Heart left ventricle (tissue), 16 donors: ENCODE data around the gene LYPLA2. TPM values are rescaled to one million over a fixed set of nuclear protein-coding genes. Genes with fewer than 3 reads are reported as not detected.

Experiments used
- ATAC-seq, 4 donors: fragments of 200-7000 bp; cut with Tn5 transposase; one replicate each; pipeline ENCODE4 v1.9.1; 2020 to 2022; ENCODE audit warnings: moderate library complexity in 4 of 4, mild to moderate bottlenecking in 3 of 4, moderate number of reproducible peaks in 1 of 4
- DNase-seq, 5 donors: peaks; one replicate each; pipeline ENCODE4 v3.0.0-alpha.2; 2020
- H3K27ac ChIP-seq, 12 donors: fragments of 200-600 bp; sonication (generic) in 4 of 12; one replicate each; pipeline versions ENCODE4 v1.5.0 to v1.8.0; 2016 to 2022; ENCODE audit warnings: mild to moderate bottlenecking in 2 of 12
- H3K27me3 ChIP-seq, 9 donors: fragments of 200-600 bp; sonication (generic) in 2 of 9; one replicate each; pipeline versions ENCODE4 v1.5.1 to v1.8.0; 2016 to 2022; ENCODE audit warnings: mild to moderate bottlenecking in 3 of 9
- H3K36me3 ChIP-seq, 9 donors: fragments of 200-600 bp; sonication (generic) in 2 of 9; one replicate each; pipeline versions ENCODE4 v1.5.0 to v1.8.0; 2018 to 2022; ENCODE audit warnings: mild to moderate bottlenecking in 2 of 9
- H3K4me1 ChIP-seq, 12 donors: fragments of 200-600 bp; sonication (generic) in 4 of 12; one replicate each; pipeline versions ENCODE4 v1.5.0 to v1.8.0; 2016 to 2022; ENCODE audit warnings: mild to moderate bottlenecking in 3 of 12
- H3K4me3 ChIP-seq, 12 donors: fragments of 200-600 bp; sonication (generic) in 4 of 12; one replicate each; pipeline versions ENCODE4 v1.5.0 to v1.8.0; 2017 to 2022; ENCODE audit warnings: mild to moderate bottlenecking in 9 of 12, moderate library complexity in 4 of 12
- H3K9me3 ChIP-seq, 12 donors: fragments of 200-600 bp; sonication (generic) in 4 of 12; one replicate each; pipeline versions ENCODE4 v1.5.0 to v1.8.0; 2016 to 2022; ENCODE audit warnings: mild to moderate bottlenecking in 1 of 12
- POLR2A ChIP-seq, 2 donors: fragments of 450-650 bp; IDR thresholded peaks; one replicate each; pipeline ENCODE4 v1.6.1; 2017; ENCODE audit warnings: antibody characterized with exemption in 2 of 2, mild to moderate bottlenecking in 2 of 2, moderate library complexity in 2 of 2
- WGBS, 4 donors: extraction: QIAGEN DNeasy Blood & Tissue Kit in 2 of 4; methylation state at CpG; one replicate each; pipeline versions ENCODE4 v1.1.5 to v1.1.7; 2013 to 2018; 5-methylcytosine and 5-hydroxymethylcytosine counted together
- intact Hi-C, 10 donors: fragments of 100-400 bp; cut with DNase I; formaldehyde crosslinking; loops; one replicate each; pipeline versions ENCODE4 v1.11.1 to v1.14.2; 2022
- polyA plus RNA-seq, 2 donors: library from polyadenylated mRNA; stranded (reverse); fragments of 200-250 nt; gene quantifications; one replicate each; pipeline ENCODE4 v1.2.3, GENCODE V29; 2013
- total RNA-seq, 9 donors: library from RNA; depleted of rRNA in 2 of 9; stranded (reverse); fragments of >200 nt in 2 of 9; fragmentation: NEBNext Ultra II Directional in 3 of 9; extraction: Animal tissue kit (Norgen Biotek cat#: 25700) in 3 of 9; gene quantifications; one replicate each; pipeline versions ENCODE4 v1.1.0 to v1.2.4, GENCODE V29; 2016 to 2023
- TF ChIP-seq, protein P1 (sequence below), 12 donors: fragments of 200-600 bp; sonication (generic) in 4 of 12; IDR thresholded peaks; one replicate each; pipeline versions ENCODE4 v1.5.0 to v1.8.0; 2018 to 2022; ENCODE audit warnings: antibody characterized with exemption in 12 of 12, mild to moderate bottlenecking in 5 of 12
- donor health status: ischemic (EF 13 %, LVEDD 7.1; RV severe dilation, severe dysfunction).
- donor health status: healthy with polysubstance abuse.
- donor health status: DM: no; HTN: yes; CAD: no.
- donor health status: DM: no; HTN: no; CAD: no.
- donor health status: ischemic (EF 25% LVEDD 6.9; RV normal size, moderate dysfunction).
- donor health status: ischemic (EF 25% LVEDD 5.7; RV mildly dilated, moderate dysfunction).
- donor health status: healthy.
- donor health status: DM: yes; HTN: yes; CAD: no.
- donor health status: ischemic (EF 35%, LVEDD 5.7; RV mildly dilated, moderate dysfunction).
- donor health status: nonischemic (EF 11% LVEDD 7.7; RV severe dilation, severe dysfunction).
- donor health status: DM: yes; HTN: yes; CAD: no.
- donor health status: PGD.
- donor health status: ischemic (EF 29% LVEDD 5.4; RV normal size, mild dysfunction).
- donor health status: nonischemic (EF 23%, LVEDD 6.1; RV moderate dilation, normal function).

LYPLA2 gene
- total and polyA plus RNA-seq, 11 donors: 22.2 to 63.3 (median 29.5) TPM

DNA sequence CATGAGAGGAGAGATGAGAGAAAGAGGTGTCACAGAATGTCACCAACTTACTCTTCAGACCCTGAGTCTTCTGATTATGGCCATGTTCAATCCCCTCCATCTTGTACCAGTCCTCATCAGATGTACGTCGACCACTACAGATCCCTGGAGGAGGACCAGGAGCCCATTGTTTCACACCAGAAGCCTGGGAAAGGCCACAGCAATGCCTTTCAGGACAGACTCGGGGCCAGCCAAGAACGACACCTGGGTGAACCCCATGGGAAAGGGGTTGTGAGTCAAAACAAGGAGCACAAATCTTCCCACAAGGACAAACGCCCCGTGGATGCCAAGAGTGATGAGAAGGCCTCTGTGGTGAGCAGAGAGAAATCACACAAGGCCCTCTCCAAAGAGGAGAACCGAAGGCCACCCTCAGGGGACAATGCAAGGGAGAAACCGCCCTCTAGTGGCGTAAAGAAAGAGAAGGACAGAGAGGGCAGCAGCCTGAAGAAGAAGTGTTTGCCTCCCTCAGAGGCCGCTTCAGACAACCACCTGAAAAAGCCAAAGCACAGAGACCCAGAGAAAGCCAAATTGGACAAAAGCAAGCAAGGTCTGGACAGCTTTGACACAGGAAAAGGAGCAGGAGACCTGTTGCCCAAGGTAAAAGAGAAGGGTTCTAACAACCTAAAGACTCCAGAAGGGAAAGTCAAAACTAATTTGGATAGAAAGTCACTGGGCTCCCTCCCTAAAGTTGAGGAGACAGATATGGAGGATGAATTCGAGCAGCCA lies 39.7 kb upstream of the LYPLA2 start:
- peaks cover 0 to 95% (median 69%) of the 10 kb centered on the region in 9 donors for H3K36me3 ChIP-seq
- peak overlapping the region in 1 of 12 donors; percentile 4 for H3K27ac ChIP-seq
- ATAC-seq (peak; percentile 7 to 72 (median 62)), DNase-seq (peak in 1 of 5 donors; percentile 29)
- H3K27me3 ChIP-seq: no peaks in the 10 kb centered on the region
- 50 to 54% (median 52%) methylated on average over 11 of the region's 11 CpGs for WGBS, 4 donors
- H3K9me3 ChIP-seq: no peaks in the 10 kb centered on the region
- H3K4me3 ChIP-seq: no peak overlapping the region
- intact Hi-C loops: loop anchor here in 1 of 10 donors (10.0 kb wide), 1 partner anchor 196 kb away; the partner anchor contains the start of gene ID3
- TF ChIP-seq, protein P1, sequence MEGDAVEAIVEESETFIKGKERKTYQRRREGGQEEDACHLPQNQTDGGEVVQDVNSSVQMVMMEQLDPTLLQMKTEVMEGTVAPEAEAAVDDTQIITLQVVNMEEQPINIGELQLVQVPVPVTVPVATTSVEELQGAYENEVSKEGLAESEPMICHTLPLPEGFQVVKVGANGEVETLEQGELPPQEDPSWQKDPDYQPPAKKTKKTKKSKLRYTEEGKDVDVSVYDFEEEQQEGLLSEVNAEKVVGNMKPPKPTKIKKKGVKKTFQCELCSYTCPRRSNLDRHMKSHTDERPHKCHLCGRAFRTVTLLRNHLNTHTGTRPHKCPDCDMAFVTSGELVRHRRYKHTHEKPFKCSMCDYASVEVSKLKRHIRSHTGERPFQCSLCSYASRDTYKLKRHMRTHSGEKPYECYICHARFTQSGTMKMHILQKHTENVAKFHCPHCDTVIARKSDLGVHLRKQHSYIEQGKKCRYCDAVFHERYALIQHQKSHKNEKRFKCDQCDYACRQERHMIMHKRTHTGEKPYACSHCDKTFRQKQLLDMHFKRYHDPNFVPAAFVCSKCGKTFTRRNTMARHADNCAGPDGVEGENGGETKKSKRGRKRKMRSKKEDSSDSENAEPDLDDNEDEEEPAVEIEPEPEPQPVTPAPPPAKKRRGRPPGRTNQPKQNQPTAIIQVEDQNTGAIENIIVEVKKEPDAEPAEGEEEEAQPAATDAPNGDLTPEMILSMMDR (IDR thresholded peaks at IDR 0.05): peak; percentile 39 to 70 (median 52)
- no peak for TF ChIP-seq POLR2A (IDR thresholded peaks at IDR 0.05)
- peaks cover 0 to 48% (median 10%) of the 10 kb centered on the region in 12 donors for H3K4me1 ChIP-seq

DNA sequence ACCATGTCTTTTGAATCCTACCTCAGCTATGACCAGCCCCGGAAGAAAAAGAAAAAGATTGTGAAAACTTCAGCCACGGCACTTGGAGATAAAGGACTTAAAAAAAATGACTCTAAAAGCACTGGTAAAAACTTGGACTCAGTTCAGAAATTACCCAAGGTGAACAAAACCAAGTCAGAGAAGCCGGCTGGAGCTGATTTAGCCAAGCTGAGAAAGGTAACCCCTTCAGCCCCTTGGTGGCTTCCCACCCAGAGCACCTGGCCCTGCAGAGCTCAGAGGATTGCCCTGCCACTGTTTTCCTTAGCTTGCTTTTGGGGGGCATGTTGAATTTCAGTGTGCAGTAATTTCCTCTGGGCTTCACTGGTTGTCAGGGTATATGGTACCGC lies 39.1 kb upstream of the LYPLA2 start:
- Histone ChIP-seq H3K9me3 (no peaks in the 10 kb centered on the region), H3K27ac (peak overlapping the region in 1 of 12 donors; percentile 4), H3K4me3 (no peak overlapping the region), H3K27me3 (no peaks in the 10 kb centered on the region), H3K36me3 (peaks cover 0 to 98% (median 69%) of the 10 kb centered on the region in 9 donors), H3K4me1 (peaks cover 0 to 45% (median 8%) of the 10 kb centered on the region in 12 donors)
- DNase-seq (no peak), ATAC-seq (no peak)
- no peak for TF ChIP-seq POLR2A (IDR thresholded peaks at IDR 0.05)
- TF ChIP-seq, protein P1 (IDR thresholded peaks at IDR 0.05): no peak
- intact Hi-C loops: loop anchor here in 1 of 10 donors (10.0 kb wide), 1 partner anchor 197 kb away; the partner anchor contains the start of gene ID3
- WGBS, 4 donors: 68 to 77% (median 74%) methylated on average over 4 of the region's 4 CpGs

DNA sequence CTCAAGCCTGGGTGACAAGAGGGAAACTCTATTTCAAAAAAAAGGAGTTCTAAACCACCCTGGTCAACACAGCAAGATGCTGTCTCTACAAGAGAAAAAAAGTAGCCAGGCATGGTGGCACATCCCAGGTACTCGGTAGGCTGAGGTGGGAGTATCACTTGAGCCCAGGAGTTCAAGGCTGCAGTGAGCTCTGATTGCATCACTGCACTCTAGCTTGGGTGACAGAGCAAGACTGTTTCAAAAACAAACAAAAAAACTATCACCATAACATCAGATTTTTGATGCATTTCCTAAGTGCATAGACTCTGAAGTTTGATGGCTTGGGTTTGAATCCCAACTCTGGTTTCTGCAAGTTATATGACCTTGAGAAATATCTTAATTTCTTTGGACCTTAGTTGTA lies 38.0 kb upstream of the LYPLA2 start:
- Histone ChIP-seq H3K4me3 (no peak overlapping the region), H3K9me3 (no peaks in the 10 kb centered on the region), H3K36me3 (peaks cover 0 to 98% (median 79%) of the 10 kb centered on the region in 9 donors), H3K4me1 (peaks cover 0 to 41% (median 4%) of the 10 kb centered on the region in 12 donors), H3K27me3 (no peaks in the 10 kb centered on the region), H3K27ac (no peak overlapping the region)
- 85 to 97% (median 93%) methylated on average over 1 of the region's 1 CpG for WGBS, 4 donors
- intact Hi-C loops: loop anchor here in 1 of 10 donors (10.0 kb wide), 1 partner anchor 198 kb away; the partner anchor contains the start of gene ID3
- TF ChIP-seq, protein P1 (IDR thresholded peaks at IDR 0.05): no peak
- no peak for TF ChIP-seq POLR2A (IDR thresholded peaks at IDR 0.05)
- no peak for ATAC-seq
- no peak for DNase-seq

DNA sequence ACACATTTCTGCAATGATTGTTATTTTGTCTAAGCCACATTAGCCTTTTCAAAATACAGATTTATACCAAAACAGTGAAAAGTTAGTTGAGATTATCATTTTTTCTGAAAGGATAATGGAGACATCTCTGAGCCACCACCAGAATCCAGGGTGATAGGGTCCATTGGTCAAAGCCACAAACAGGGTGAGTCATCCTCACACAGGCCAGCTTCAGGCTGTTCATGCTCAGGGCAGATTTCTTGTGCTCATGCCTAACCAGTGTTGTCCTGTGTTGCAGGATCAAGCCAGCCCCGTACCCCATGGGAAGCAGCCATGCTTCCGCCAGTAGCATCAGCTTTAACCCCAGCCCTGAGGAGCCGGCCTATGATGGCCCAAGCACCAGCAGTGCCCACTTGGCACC lies 34.3 kb upstream of the LYPLA2 start:
- WGBS, 4 donors: 91 to 97% (median 92%) methylated on average over 3 of the region's 3 CpGs
- Histone ChIP-seq H3K4me3 (no peak overlapping the region), H3K27ac (no peak overlapping the region), H3K36me3 (peaks cover 0 to 100% (median 92%) of the 10 kb centered on the region in 9 donors), H3K4me1 (peaks cover 0 to 61% (median 23%) of the 10 kb centered on the region in 12 donors), H3K27me3 (no peaks in the 10 kb centered on the region), H3K9me3 (no peaks in the 10 kb centered on the region)
- no peak for TF ChIP-seq POLR2A (IDR thresholded peaks at IDR 0.05)
- TF ChIP-seq, protein P1 (IDR thresholded peaks at IDR 0.05): no peak
- ATAC-seq: no peak
- intact Hi-C loops: loop anchor here in 1 of 10 donors (10.0 kb wide), 1 partner anchor 202 kb away; the partner anchor contains the start of gene ID3
- no peak for DNase-seq
